Measurements from ENCODE around the gene LRRK1.

Gene LRRK1

GRCh38 chr15:101054116-101054515, 135.0 kb downstream of the LRRK1 start:
- peaks cover 3% of the 10 kb centered on the region for H3K27me3 Mint-ChIP-seq (ENCODE audit: low read depth)
- no peaks in the 10 kb centered on the region for H3K36me3 Mint-ChIP-seq (ENCODE audit: low read depth)
- H3K27ac Mint-ChIP-seq = peak overlapping the region in 2 of 3 experiments; percentile 37 to 38
- H3K4me3 Mint-ChIP-seq = no peak overlapping the region
- H3K9me3 Mint-ChIP-seq = peaks cover 4% of the 10 kb centered on the region
- TF ChIP-seq CTCF (IDR thresholded peaks at IDR 0.05; ENCODE audit: unreplicated experiment in 3 of 3) = no peak
- peaks cover 12% of the 10 kb centered on the region for H3K4me1 Mint-ChIP-seq

GRCh38 chr15:101054991-101055390, 135.8 kb downstream of the LRRK1 start:
- Mint-ChIP-seq H3K36me3 (ENCODE audit: low read depth) (peaks cover 2% of the 10 kb centered on the region), H3K4me1 (peaks cover 4% of the 10 kb centered on the region), H3K27me3 (ENCODE audit: low read depth) (no peaks in the 10 kb centered on the region)

GRCh38 chr15:101055411-101055810, 136.3 kb downstream of the LRRK1 start:
- H3K27me3 Mint-ChIP-seq (ENCODE audit: low read depth) = no peaks in the 10 kb centered on the region
- H3K9me3 Mint-ChIP-seq = peaks cover 4% of the 10 kb centered on the region
- H3K36me3 Mint-ChIP-seq (ENCODE audit: low read depth) = peaks cover 5% of the 10 kb centered on the region
- H3K4me1 Mint-ChIP-seq = peaks cover 4% of the 10 kb centered on the region
- H3K4me3 Mint-ChIP-seq = no peak overlapping the region
- H3K27ac Mint-ChIP-seq = no peak overlapping the region
- no peak for TF ChIP-seq CTCF (IDR thresholded peaks at IDR 0.05; ENCODE audit: unreplicated experiment in 3 of 3)

More at GRCh38 chr15:101054991-101055390, 135.8 kb downstream of the LRRK1 start:
- H3K4me3 Mint-ChIP-seq = no peak overlapping the region
- H3K9me3 Mint-ChIP-seq = peaks cover 4% of the 10 kb centered on the region
- H3K27ac Mint-ChIP-seq = no peak overlapping the region
- TF ChIP-seq CTCF (IDR thresholded peaks at IDR 0.05; ENCODE audit: unreplicated experiment in 3 of 3) = no peak

- Mint-ChIP-seq H3K27me3 (ENCODE audit: low read depth) (no peaks in the 10 kb centered on the region), H3K4me3 (no peak overlapping the region), H3K9me3 (peaks cover 4% of the 10 kb centered on the region), H3K36me3 (ENCODE audit: low read depth) (peaks cover 5% of the 10 kb centered on the region), H3K27ac (peak overlapping the region; percentile 13 to 41 (median 20)), H3K4me1 (peaks cover 4% of the 10 kb centered on the region)
- TF ChIP-seq CTCF (IDR thresholded peaks at IDR 0.05; ENCODE audit: unreplicated experiment in 3 of 3) = no peak
Measured at GRCh38 chr15:101056366-101057334, 137.5 kb downstream of the LRRK1 start.

GRCh38 chr15:101057841-101058407, 138.8 kb downstream of the LRRK1 start:
- Mint-ChIP-seq H3K27me3 (ENCODE audit: low read depth) (no peaks in the 10 kb centered on the region), H3K36me3 (ENCODE audit: low read depth) (peaks cover 5% of the 10 kb centered on the region), H3K4me1 (no peaks in the 10 kb centered on the region), H3K27ac (no peak overlapping the region), H3K9me3 (peaks cover 4% of the 10 kb centered on the region), H3K4me3 (no peak overlapping the region)
- TF ChIP-seq CTCF (IDR thresholded peaks at IDR 0.05; ENCODE audit: unreplicated experiment in 3 of 3) = no peak
